Memory B cell (primary cell): ENCODE results near the gene TSC22D4.

Experiments used
- ATAC-seq: fragments of 150-1000 bp; cut with Tn5 transposase; 2 replicates; pipeline ENCODE4 v1.10.0; 2021; ENCODE audit warnings: low read depth, mild to moderate bottlenecking, moderate library complexity
- DNase-seq, 2 donors: peaks; one replicate each; pipeline ENCODE4 v3.0.0; 2022; ENCODE audit warnings: low spot score in 2 of 2
- H3K27ac Mint-ChIP-seq: one replicate; pipeline ENCODE4 v1.8.0; 2022; ENCODE audit warnings: mild to moderate bottlenecking, moderate library complexity, mixed read lengths
- H3K27me3 Mint-ChIP-seq: one replicate; pipeline ENCODE4 v1.8.0; 2022; ENCODE audit warnings: mixed read lengths
- H3K36me3 Mint-ChIP-seq: one replicate; pipeline ENCODE4 v1.8.0; 2022; ENCODE audit warnings: mild to moderate bottlenecking, mixed read lengths
- H3K4me1 Mint-ChIP-seq: one replicate; pipeline ENCODE4 v1.8.0; 2022; ENCODE audit warnings: mixed read lengths
- H3K4me3 Mint-ChIP-seq: one replicate; pipeline ENCODE4 v1.8.0; 2022; ENCODE audit warnings: mild to moderate bottlenecking, moderate library complexity, mixed read lengths
- H3K9me3 Mint-ChIP-seq: one replicate; pipeline ENCODE4 v1.8.0; 2022; ENCODE audit warnings: mixed read lengths

Gene TSC22D4

GRCh38 chr7:100437150-100438100 is 41.6 kb downstream of the TSC22D4 start:
- ATAC-seq (no peak), DNase-seq (no peak)
- Mint-ChIP-seq H3K9me3 (no peaks in the 10 kb centered on the region), H3K36me3 (peaks cover 7% of the 10 kb centered on the region), H3K4me3 (peak overlapping the region; percentile 94), H3K27me3 (no peaks in the 10 kb centered on the region), H3K4me1 (peaks cover 18% of the 10 kb centered on the region), H3K27ac (no peak overlapping the region)

GRCh38 chr7:100435401-100436304 is 43.4 kb downstream of the TSC22D4 start:
- Mint-ChIP-seq H3K4me1 (peaks cover 27% of the 10 kb centered on the region), H3K9me3 (no peaks in the 10 kb centered on the region), H3K36me3 (peaks cover 7% of the 10 kb centered on the region), H3K4me3 (peak overlapping the region; percentile 94), H3K27me3 (no peaks in the 10 kb centered on the region), H3K27ac (peak overlapping the region; percentile 94)
- ATAC-seq (peak; percentile 34), DNase-seq (peak in 1 of 2 donors; percentile 52)

GRCh38 chr7:100434297-100435144 is 44.5 kb downstream of the TSC22D4 start:
- H3K27me3 Mint-ChIP-seq: no peaks in the 10 kb centered on the region
- no peak for DNase-seq
- H3K9me3 Mint-ChIP-seq: no peaks in the 10 kb centered on the region
- ATAC-seq: no peak
- peaks cover 7% of the 10 kb centered on the region for H3K36me3 Mint-ChIP-seq
- H3K4me3 Mint-ChIP-seq: peak overlapping the region; percentile 91
- H3K4me1 Mint-ChIP-seq: peaks cover 32% of the 10 kb centered on the region
- H3K27ac Mint-ChIP-seq: peak overlapping the region; percentile 94

GRCh38 chr7:100433592-100434296 is 45.3 kb downstream of the TSC22D4 start:
- Mint-ChIP-seq H3K36me3 (peaks cover 7% of the 10 kb centered on the region), H3K9me3 (no peaks in the 10 kb centered on the region), H3K4me1 (peaks cover 35% of the 10 kb centered on the region), H3K27ac (no peak overlapping the region), H3K4me3 (peak overlapping the region; percentile 21), H3K27me3 (no peaks in the 10 kb centered on the region)
- ATAC-seq: no peak
- DNase-seq: no peak

GRCh38 chr7:100433276-100433591 is 45.8 kb downstream of the TSC22D4 start:
- H3K36me3 Mint-ChIP-seq: peaks cover 7% of the 10 kb centered on the region
- no peaks in the 10 kb centered on the region for H3K27me3 Mint-ChIP-seq
- no peaks in the 10 kb centered on the region for H3K9me3 Mint-ChIP-seq
- H3K4me1 Mint-ChIP-seq: peaks cover 35% of the 10 kb centered on the region
- H3K27ac Mint-ChIP-seq: no peak overlapping the region
- no peak overlapping the region for H3K4me3 Mint-ChIP-seq
- no peak for ATAC-seq
- DNase-seq: no peak

- Mint-ChIP-seq H3K4me3 (no peak overlapping the region), H3K9me3 (no peaks in the 10 kb centered on the region), H3K36me3 (peaks cover 7% of the 10 kb centered on the region), H3K27me3 (no peaks in the 10 kb centered on the region), H3K27ac (no peak overlapping the region), H3K4me1 (peaks cover 35% of the 10 kb centered on the region)
- ATAC-seq (no peak), DNase-seq (no peak)
These were observed 46.3 kb downstream of the TSC22D4 start for GRCh38 chr7:100432621-100433275.

GRCh38 chr7:100432053-100432452 is 47.0 kb downstream of the TSC22D4 start:
- Mint-ChIP-seq H3K36me3 (peaks cover 7% of the 10 kb centered on the region), H3K4me1 (peaks cover 35% of the 10 kb centered on the region)

GRCh38 chr7:100431286-100431735 is 47.7 kb downstream of the TSC22D4 start:
- H3K9me3 Mint-ChIP-seq: no peaks in the 10 kb centered on the region
- peaks cover 7% of the 10 kb centered on the region for H3K36me3 Mint-ChIP-seq
- DNase-seq: no peak
- H3K4me3 Mint-ChIP-seq: peak overlapping the region; percentile 43
- H3K4me1 Mint-ChIP-seq: peaks cover 35% of the 10 kb centered on the region
- ATAC-seq: no peak
- peak overlapping the region; percentile 62 for H3K27ac Mint-ChIP-seq
- no peaks in the 10 kb centered on the region for H3K27me3 Mint-ChIP-seq

More at GRCh38 chr7:100432053-100432452, 47.0 kb downstream of the TSC22D4 start:
- ATAC-seq (no peak), DNase-seq (no peak)
- Mint-ChIP-seq H3K4me3 (no peak overlapping the region), H3K27ac (peak overlapping the region; percentile 62), H3K9me3 (no peaks in the 10 kb centered on the region), H3K27me3 (no peaks in the 10 kb centered on the region)

- no peak for ATAC-seq
- Mint-ChIP-seq H3K36me3 (peaks cover 7% of the 10 kb centered on the region), H3K27me3 (no peaks in the 10 kb centered on the region)
These were observed 48.3 kb downstream of the TSC22D4 start for GRCh38 chr7:100430493-100431285.

GRCh38 chr7:100429637-100430492 is 49.1 kb downstream of the TSC22D4 start, which contains the start of gene MEPCE:
Gene MEPCE (plus strand): TSS chr7:100429831. CDS start chr7:100430019, 188 bp downstream.
- Mint-ChIP-seq H3K4me1 (peaks cover 31% of the 10 kb centered on the region), H3K36me3 (peaks cover 7% of the 10 kb centered on the region), H3K27me3 (no peaks in the 10 kb centered on the region), H3K4me3 (peak within 1 kb of the TSS; percentile 97), H3K9me3 (no peaks in the 10 kb centered on the region), H3K27ac (peak within 1 kb of the TSS; percentile 100)
- peak; percentile 41 for ATAC-seq
- DNase-seq: peak; percentile 95 to 98

More at GRCh38 chr7:100430493-100431285, 48.3 kb downstream of the TSC22D4 start:
- Mint-ChIP-seq H3K4me3 (peak overlapping the region; percentile 97), H3K9me3 (no peaks in the 10 kb centered on the region), H3K27ac (peak overlapping the region; percentile 100), H3K4me1 (peaks cover 35% of the 10 kb centered on the region)
- no peak for DNase-seq

GRCh38 chr7:100428967-100429636 is 49.9 kb downstream of the TSC22D4 start:
- Mint-ChIP-seq H3K9me3 (no peaks in the 10 kb centered on the region), H3K27ac (peak overlapping the region; percentile 100), H3K36me3 (peaks cover 5% of the 10 kb centered on the region), H3K4me3 (peak overlapping the region; percentile 97), H3K4me1 (peaks cover 25% of the 10 kb centered on the region), H3K27me3 (no peaks in the 10 kb centered on the region)
- peak; percentile 54 for ATAC-seq
- peak; percentile 100 for DNase-seq
